T47D (cell line): ENCODE results near the gene CSK.
"Not testable (repeated sequence)": the region's sequence is repeated elsewhere in the genome, so short reads cannot be mapped to it uniquely, and the experiment has no call there.

Experiments
- DNase-seq, 2 experiments: peaks; one replicate each; pipeline versions ENCODE4 v3.0.0 to v3.0.0-alpha.2; 2011 to 2012; ENCODE audit warnings: low read depth in 1 of 2, low spot score in 1 of 2
- JUND ChIP-seq: IDR thresholded peaks from 2 replicates; pipeline ENCODE4 v1.6.1; 2012; ENCODE audit warnings: low read depth
- in situ Hi-C: cut with HindIII; loops from 2 replicates; pipeline ENCODE4 v1.10.0; 2016; ENCODE audit warnings: low sequenced_read_pairs, low pct_unique_long_range_greater_than_20kb

The CSK gene

DNA sequence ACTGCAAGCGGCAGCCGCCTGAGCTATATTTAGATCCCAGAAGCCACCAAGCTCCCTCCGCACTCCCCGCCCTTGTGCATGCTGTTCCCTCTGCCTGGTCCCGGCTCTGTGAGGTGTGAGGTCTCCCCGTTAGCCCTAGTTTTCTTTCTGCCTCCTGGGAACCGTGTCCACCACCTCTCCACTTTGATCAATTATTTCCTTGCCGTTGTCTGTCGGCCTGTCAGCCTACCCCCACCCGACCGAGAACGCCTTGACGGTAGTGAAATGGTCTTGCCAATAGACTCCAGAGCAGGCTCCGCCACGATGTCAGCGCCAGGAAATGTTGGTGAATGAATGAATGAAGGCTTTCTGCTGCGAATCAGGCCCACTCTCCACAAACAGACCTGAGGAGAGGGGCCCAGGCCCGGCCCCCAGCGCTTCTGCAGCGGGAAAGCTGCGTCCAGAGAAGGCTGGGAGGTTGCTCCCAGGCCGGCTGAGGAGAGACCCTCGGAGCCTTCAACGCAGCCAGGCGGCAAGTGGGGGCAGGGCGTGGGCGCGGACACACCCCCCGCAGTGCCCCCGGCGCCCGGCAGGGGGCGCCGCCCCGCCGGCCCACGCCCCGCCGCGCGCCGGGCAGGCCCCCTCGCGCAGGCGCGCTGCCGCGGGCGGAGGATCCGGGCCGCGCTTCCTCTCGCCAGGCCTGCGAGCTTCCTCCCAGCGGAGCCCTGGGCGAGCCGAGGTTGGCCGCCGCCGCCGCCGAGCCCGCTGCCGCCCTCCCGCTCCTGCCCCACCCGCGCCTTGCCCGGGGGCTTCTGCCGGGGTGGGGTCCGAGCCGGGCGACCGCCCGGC, at the start of gene CSK:
CSK (plus strand) TSS at position 650 of the 828 bp plus-strand sequence. CDS start 16,218 bp downstream, outside the sequence.
- in situ Hi-C loops, result no loop called here
- TF ChIP-seq JUND, result no peak
- peak; percentile 78 to 85 for DNase-seq

DNA sequence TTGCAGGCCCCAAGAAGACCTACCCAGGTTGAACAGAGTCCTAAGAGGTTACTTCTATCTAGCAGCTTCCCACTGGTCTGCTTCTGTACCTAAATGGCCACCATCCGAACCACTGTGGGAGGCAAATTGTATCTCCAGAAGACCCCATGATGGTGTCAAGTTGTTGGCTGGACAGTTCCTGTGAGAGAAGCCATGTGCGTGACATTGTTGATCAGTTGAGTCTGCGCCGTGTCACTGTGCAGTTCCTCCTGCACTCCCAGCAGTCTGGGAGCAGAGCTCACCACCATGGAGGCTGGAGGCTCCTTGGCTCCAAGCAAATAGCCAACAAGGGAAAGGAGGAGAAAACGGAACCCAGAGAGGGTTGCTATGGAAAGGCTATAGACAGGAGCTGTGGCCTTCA, 49.0 kb upstream of the CSK start:
- no peak for TF ChIP-seq JUND
- in situ Hi-C loops, result no loop called here

DNA sequence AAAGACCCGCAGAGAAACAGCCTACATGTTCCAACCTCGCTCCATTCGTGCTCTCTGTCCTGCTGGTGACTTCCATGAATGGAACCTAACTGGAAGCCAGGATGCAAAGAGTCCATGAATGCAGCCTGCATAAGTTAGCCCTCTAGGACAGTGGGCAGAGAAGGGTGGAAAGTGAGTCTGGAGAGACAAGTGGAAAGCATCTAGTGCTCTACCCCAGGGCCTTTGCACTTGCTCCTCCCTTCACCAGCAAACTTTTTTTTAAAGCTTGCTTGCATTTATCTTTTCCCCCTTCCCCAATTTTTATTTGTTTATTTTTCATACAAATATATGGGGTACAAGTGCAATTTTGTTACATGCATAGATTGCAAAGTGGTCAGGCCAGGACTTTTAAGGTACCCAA, 48.6 kb upstream of the CSK start:
- in situ Hi-C loops, result no loop called here
- no peak for TF ChIP-seq JUND
- DNase-seq, result no peak

More for the DNA sequence above, 49.0 kb upstream of the CSK start:
- no peak for DNase-seq

DNA sequence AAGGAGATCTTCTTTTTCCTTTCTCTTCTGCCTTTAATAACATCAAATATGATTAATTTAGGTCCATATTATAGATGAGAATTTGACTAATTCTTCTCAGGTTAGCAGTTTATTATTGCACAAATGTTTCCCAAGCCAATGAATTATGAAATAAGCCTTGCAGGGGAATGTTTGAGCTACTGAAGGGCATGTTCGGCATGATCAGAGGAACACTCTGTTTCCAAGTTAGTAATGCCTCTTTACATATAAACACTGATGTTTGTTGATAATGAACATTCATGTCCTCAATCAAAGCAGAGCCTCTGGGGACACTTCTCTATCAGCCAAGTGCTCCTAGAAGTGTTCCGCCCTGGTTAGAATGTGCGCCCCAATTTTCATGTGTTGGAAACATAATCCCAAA, 46.6 kb upstream of the CSK start:
- TF ChIP-seq JUND, result no peak
- in situ Hi-C loops, result no loop called here
- no peak for DNase-seq

DNA sequence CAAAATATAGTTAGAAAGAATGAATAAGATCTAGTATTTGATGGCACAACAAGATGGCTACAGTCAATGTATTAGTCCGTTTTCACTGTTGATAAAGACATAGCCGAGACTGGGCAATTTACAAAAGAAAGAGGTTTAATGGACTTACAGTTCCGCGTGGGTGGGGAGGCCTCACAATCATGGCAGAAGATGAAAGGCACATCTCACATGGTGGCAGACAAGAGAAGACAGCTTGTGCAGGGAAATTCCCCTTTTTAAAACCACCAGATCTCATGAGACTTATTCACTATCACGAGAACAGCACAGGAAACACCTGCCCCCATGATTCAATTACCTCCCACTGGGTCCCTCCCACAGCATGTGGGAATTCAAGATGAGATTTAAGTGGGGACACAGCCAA, 43.6 kb upstream of the CSK start:
- in situ Hi-C loops, DNase-seq: not testable (repeated sequence)

DNA sequence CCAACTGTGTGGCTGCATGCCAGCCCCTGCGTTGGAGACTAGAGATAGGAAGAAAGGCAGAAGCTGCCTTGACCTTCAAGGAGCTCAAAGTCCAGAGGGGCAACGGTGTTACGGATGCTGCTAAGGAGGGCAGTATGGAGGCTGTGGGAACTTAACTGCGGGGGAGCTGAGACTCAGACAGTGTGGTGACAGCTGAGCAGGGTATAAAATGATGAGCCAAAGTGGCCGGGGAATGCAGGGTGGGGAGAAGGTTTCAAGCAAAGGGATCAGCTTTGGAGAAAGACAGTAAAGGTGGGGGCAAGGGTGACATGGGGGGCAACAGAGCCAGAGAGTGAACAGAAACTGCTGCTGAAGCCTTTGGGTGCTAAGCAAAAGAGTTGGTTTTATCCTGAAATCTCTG, 39.5 kb upstream of the CSK start:
- no peak for DNase-seq
- TF ChIP-seq JUND, result no peak
- in situ Hi-C loops, result no loop called here

DNA sequence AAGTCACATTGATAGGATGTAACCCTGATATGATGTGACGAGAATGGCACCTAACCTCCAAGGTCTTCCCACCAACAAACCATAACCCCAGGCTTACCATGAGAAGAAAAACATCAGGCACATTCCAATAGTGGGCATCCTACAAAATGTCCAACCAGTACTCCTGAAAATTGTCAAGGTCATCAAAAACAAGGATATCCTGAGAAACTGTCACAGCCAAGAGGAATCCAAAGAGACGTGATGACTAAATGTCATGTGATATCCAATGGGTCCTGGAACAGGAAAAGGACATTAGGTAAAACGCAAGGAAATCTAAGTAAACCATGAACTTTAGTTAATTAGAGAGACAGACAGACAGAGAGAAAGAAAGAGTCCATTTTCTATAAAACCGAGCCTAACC, 35.5 kb upstream of the CSK start:
- no peak for TF ChIP-seq JUND

DNA sequence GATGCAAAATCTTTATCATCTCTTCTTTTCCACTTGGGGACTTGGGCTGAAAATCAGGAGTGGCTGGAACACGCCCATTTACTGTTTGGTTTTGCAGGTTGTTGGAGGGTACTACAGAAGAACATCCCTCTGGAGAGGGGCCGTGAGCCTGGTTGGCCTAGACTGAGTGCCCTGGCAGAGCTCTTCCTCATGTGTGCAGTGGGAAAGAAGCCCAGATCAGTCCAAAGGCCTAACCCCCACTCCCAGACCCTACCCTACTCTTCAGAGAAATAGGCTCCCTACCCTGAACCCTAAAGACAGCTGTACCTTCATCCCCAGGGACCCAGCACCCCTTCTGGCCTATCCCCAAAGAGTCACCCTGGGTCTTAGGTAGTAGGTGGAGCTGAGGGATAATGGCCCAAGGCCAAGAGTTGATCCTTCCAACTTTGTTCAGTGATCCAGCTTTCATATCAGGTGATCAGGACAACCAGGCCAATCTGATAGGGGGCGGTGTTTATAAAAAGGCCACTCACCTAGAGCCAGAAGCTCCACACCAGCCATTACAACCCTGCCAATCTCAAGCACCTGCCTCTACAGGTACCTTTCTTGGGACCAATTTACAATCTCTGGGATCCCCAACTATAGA, 33.4 kb upstream of the CSK start, which contains the start of gene CYP1A2:
CYP1A2 (plus strand) TSS at position 524 of the 625 bp plus-strand sequence. CDS start 894 bp downstream, outside the sequence.
- in situ Hi-C loops, result no loop called here

More for the DNA sequence above, 35.5 kb upstream of the CSK start:
- DNase-seq, result no peak
- in situ Hi-C loops, result no loop called here

DNA sequence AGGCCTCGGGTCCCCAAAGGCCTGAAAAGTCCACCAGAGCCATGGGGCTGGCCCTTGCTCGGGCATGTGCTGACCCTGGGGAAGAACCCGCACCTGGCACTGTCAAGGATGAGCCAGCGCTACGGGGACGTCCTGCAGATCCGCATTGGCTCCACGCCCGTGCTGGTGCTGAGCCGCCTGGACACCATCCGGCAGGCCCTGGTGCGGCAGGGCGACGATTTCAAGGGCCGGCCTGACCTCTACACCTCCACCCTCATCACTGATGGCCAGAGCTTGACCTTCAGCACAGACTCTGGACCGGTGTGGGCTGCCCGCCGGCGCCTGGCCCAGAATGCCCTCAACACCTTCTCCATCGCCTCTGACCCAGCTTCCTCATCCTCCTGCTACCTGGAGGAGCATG, 32.0 kb upstream of the CSK start:
- TF ChIP-seq JUND, result no peak
- DNase-seq, result no peak
- in situ Hi-C loops, result no loop called here

More for the DNA sequence above, 33.4 kb upstream of the CSK start, which contains the start of gene CYP1A2:
- no peak for DNase-seq
- TF ChIP-seq JUND, result no peak

DNA sequence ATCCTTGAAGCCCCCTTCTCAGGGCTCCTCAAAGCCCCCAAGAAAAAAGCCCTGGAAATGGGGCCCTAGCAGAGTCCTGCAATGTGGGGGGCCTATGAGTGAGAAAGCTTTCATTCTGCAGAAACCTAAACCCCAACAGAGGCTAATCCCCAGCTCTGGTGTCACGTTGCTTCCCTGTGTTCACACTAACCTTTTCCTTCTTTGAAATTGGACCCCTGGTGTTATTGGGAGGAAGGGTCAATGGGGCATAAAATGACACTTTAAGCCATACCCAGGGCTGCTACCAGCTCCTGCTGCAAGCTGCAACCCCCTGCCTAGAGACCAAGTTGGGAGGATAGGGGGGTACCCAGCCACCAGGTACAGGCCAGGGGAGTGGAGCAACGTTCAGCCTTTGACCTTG, 31.1 kb upstream of the CSK start:
- no peak for DNase-seq
- in situ Hi-C loops, result no loop called here
- TF ChIP-seq JUND, result no peak

DNA sequence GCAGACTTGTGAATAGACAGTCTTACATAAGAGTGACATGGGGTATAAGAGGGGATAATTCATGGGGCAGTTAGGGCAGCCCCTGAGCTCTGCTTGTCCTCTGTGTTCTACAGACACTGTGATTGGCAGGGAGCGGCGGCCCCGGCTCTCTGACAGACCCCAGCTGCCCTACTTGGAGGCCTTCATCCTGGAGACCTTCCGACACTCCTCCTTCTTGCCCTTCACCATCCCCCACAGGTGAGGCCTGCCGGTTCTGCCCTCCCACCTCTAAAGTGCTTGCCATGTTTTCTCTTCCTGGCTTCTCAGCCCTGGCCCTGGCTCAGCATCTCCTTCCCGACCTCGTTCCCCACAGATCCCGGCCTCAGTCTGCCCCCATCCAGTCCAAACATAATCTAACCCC, 29.9 kb upstream of the CSK start:
- in situ Hi-C loops, result no loop called here
- TF ChIP-seq JUND, result no peak
- no peak for DNase-seq

DNA sequence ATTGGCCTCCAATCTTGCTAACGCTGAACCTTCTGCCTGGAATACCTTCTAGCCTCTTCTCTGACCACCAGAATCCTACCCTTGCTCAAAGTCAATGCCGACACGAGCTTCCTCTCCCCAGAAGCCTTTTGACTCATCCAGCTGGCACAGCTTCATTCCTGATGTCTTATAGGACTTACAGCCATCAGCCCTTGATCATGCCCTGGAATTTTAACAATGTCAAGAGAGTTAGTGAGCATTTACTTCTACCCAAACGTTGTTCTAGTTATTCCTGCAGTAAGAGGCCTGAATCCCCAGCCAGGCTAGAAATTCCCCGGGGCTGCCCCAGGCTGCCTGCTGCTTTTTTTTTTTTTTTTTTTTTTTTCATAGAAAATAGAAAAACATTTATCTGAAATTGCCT, 29.3 kb upstream of the CSK start:
- no peak for TF ChIP-seq JUND
- peak in 1 of 2 experiments; percentile 47 for DNase-seq
- in situ Hi-C loops, result no loop called here

DNA sequence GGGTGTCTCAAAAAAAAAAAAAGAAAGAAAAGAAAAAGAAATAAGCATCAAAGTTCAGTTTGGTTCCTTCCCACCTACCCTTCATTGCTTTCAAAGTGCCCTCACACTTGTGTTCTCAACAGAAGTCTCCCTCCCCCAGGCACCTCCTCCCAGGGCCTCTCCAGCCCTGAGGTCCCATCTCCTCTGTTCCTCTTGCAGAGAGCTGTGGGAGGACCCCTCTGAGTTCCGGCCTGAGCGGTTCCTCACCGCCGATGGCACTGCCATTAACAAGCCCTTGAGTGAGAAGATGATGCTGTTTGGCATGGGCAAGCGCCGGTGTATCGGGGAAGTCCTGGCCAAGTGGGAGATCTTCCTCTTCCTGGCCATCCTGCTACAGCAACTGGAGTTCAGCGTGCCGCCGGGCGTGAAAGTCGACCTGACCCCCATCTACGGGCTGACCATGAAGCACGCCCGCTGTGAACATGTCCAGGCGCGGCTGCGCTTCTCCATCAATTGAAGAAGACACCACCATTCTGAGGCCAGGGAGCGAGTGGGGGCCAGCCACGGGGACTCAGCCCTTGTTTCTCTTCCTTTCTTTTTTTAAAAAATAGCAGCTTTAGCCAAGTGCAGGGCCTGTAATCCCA, 27.2 kb upstream of the CSK start:
- TF ChIP-seq JUND, result no peak
- no peak for DNase-seq
- in situ Hi-C loops, result no loop called here
